KMS-11 (cell line): Measurements from ENCODE around the gene KIF6.
A peak's percentile ranks its signal among the peaks of the same experiment; 100 is the strongest.

Experiments used
- H2AFZ ChIP-seq: fragments of 200-600 bp; sonication (generic); 2 replicates; pipeline ENCODE4 v1.6.1; 2016; ENCODE audit warnings: antibody characterized with exemption, mixed run types, low read depth
- H3K27ac ChIP-seq: fragments of 200-600 bp; sonication (generic); 2 replicates; pipeline ENCODE4 v1.6.1; 2016; ENCODE audit warnings: mild to moderate bottlenecking, mixed run types
- H3K27me3 ChIP-seq: fragments of 200-600 bp; sonication (generic); 2 replicates; pipeline ENCODE4 v1.6.1; 2017; ENCODE audit warnings: mild to moderate bottlenecking, low read depth, mixed run types, moderate library complexity; ENCODE audit not compliant: insufficient read depth
- H3K36me3 ChIP-seq: fragments of 200-600 bp; sonication (generic); 2 replicates; pipeline ENCODE4 v1.6.1; 2017; ENCODE audit warnings: mild to moderate bottlenecking, mixed run types; ENCODE audit not compliant: insufficient read depth
- H3K4me1 ChIP-seq: fragments of 200-600 bp; sonication (generic); 2 replicates; pipeline ENCODE4 v1.6.1; 2016; ENCODE audit warnings: mild to moderate bottlenecking, low read depth, mixed run types; ENCODE audit not compliant: poor library complexity, severe bottlenecking
- H3K4me2 ChIP-seq: fragments of 200-600 bp; sonication (generic); 2 replicates; pipeline ENCODE4 v1.7.0; 2016; ENCODE audit warnings: mild to moderate bottlenecking, mixed run types
- H3K4me3 ChIP-seq: fragments of 200-600 bp; sonication (generic); IDR thresholded peaks from 2 replicates; pipeline ENCODE4 v1.6.1; 2017; ENCODE audit warnings: low read depth, low read length, mixed read lengths; ENCODE audit not compliant: insufficient read depth
- H3K79me2 ChIP-seq: fragments of 200-600 bp; sonication (generic); 2 replicates; pipeline ENCODE4 v1.6.1; 2016; ENCODE audit warnings: low read depth, mixed run types; ENCODE audit not compliant: insufficient read depth
- H3K9ac ChIP-seq: fragments of 200-600 bp; sonication (generic); 2 replicates; pipeline ENCODE4 v1.6.1; 2016; ENCODE audit warnings: mild to moderate bottlenecking, mixed run types
- H4K20me1 ChIP-seq: fragments of 200-600 bp; sonication (generic); 2 replicates; pipeline ENCODE4 v1.6.1; 2016; ENCODE audit warnings: mild to moderate bottlenecking, mixed run types; ENCODE audit not compliant: insufficient read depth
- TF ChIP-seq, protein P1 (sequence below): fragments of 200-600 bp; sonication (generic); conservative IDR thresholded peaks from 2 replicates; pipeline ENCODE4 v1.6.1; 2017; ENCODE audit warnings: low read depth, mild to moderate bottlenecking, antibody characterized with exemption, low read length, moderate library complexity, mixed read lengths

Gene KIF6

DNA sequence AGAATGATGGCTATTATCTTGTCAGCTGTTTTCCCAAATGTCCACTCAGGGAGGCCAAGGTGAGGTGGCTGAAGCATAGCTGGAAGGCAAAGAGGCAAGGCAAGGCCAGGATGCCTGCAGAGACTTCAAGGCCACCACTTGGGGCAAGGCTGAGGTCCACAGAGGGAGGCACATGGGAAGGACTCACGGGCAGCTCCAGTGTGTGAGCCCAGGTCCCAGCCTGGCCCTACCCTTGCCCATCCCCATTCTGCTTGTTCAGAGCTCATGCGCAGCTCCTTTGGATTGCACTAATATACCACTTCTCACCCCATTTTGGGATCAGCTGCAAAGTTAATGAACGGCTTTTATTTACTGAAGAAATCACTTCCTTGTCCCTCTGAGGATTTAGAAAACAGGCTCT, 291.6 kb downstream of the KIF6 start:
- no peaks in the 10 kb centered on the region for H3K27me3 ChIP-seq
- H3K79me2 ChIP-seq: no peaks in the 10 kb centered on the region
- peaks cover 25% of the 10 kb centered on the region for H3K4me1 ChIP-seq
- H4K20me1 ChIP-seq: no peaks in the 10 kb centered on the region
- TF ChIP-seq, protein P1, sequence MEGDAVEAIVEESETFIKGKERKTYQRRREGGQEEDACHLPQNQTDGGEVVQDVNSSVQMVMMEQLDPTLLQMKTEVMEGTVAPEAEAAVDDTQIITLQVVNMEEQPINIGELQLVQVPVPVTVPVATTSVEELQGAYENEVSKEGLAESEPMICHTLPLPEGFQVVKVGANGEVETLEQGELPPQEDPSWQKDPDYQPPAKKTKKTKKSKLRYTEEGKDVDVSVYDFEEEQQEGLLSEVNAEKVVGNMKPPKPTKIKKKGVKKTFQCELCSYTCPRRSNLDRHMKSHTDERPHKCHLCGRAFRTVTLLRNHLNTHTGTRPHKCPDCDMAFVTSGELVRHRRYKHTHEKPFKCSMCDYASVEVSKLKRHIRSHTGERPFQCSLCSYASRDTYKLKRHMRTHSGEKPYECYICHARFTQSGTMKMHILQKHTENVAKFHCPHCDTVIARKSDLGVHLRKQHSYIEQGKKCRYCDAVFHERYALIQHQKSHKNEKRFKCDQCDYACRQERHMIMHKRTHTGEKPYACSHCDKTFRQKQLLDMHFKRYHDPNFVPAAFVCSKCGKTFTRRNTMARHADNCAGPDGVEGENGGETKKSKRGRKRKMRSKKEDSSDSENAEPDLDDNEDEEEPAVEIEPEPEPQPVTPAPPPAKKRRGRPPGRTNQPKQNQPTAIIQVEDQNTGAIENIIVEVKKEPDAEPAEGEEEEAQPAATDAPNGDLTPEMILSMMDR: no peak
- no peak overlapping the region for H3K4me3 ChIP-seq
- no peak overlapping the region for H3K4me2 ChIP-seq
- no peak overlapping the region for H2AFZ ChIP-seq
- H3K9ac ChIP-seq: no peak overlapping the region
- no peak overlapping the region for H3K27ac ChIP-seq
- no peaks in the 10 kb centered on the region for H3K36me3 ChIP-seq

GRCh38 chr6:39432330-39433025, 292.7 kb downstream of the KIF6 start:
- no peak overlapping the region for H3K4me3 ChIP-seq
- no peaks in the 10 kb centered on the region for H4K20me1 ChIP-seq
- no peaks in the 10 kb centered on the region for H3K79me2 ChIP-seq
- TF ChIP-seq, protein P1: no peak
- H3K36me3 ChIP-seq: no peaks in the 10 kb centered on the region
- H3K9ac ChIP-seq: no peak overlapping the region
- H3K4me2 ChIP-seq: no peak overlapping the region
- no peak overlapping the region for H2AFZ ChIP-seq
- H3K27me3 ChIP-seq: no peaks in the 10 kb centered on the region
- no peak overlapping the region for H3K27ac ChIP-seq
- peaks cover 25% of the 10 kb centered on the region for H3K4me1 ChIP-seq

DNA sequence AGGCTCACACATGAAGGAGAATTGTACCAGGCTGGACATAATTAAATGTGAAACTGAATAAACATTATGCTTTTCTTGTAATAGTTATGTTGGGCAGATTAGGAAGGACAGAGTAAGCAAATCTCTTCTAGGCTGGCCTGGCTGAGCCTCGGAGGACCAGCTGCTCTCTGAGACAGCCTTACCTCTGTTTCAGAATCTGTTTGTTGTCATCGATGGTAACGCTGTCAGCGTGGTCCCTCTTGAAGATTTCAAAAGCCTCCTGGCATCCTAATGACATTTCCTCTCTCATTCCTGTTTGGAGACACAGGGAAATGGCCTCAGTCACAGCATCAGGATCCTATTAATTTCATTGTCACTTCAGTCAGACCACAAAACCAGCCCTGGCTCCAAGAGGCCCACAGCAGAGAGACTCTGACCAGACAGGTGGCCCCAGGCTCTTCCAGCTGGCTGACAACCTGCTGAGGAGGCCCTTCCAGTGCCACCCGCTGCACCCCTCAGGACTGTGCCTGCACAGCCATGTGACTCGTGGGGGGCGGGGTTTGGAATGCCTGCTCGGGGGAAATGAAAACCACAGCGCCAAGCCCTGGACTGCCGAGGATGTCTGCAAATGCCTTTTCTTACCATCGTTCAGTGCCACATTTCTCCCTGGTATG, 294.2 kb downstream of the KIF6 start:
- Histone ChIP-seq H3K4me1 (peaks cover 25% of the 10 kb centered on the region), H3K27ac (peak overlapping the region; percentile 49), H3K27me3 (no peaks in the 10 kb centered on the region), H2AFZ (peak overlapping the region; percentile 84), H3K4me3 (no peak overlapping the region), H3K36me3 (no peaks in the 10 kb centered on the region), H4K20me1 (no peaks in the 10 kb centered on the region), H3K9ac (peak overlapping the region; percentile 17; the same call in 1 of the 2 replicates), H3K79me2 (no peaks in the 10 kb centered on the region), H3K4me2 (peak overlapping the region; percentile 95)
- TF ChIP-seq, protein P1: no peak

DNA sequence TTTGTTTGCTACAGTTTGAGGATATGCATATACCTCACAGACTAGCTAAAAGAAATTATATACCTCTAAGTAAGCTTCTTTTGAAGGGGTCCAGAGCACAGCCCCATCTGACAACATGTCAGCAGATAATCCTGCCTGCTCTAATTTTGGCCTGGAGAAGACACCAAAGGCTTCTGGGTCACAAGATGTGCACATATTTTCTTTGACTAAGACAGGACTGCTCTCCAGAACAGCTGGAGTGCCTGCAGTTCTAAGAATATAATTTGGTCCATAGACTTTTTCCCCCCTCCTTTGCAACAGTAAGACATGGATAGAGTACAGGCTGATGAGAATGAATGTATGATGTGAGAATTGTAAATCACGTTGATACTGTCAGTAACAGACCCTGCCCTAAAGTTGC, 294.8 kb downstream of the KIF6 start:
- Histone ChIP-seq H3K4me1 (peaks cover 25% of the 10 kb centered on the region), H3K79me2 (no peaks in the 10 kb centered on the region), H3K27me3 (no peaks in the 10 kb centered on the region), H3K27ac (peak overlapping the region; percentile 49), H3K4me3 (no peak overlapping the region), H3K9ac (peak overlapping the region; percentile 17; the same call in 1 of the 2 replicates), H3K36me3 (no peaks in the 10 kb centered on the region), H4K20me1 (no peaks in the 10 kb centered on the region), H2AFZ (peak overlapping the region; percentile 84), H3K4me2 (peak overlapping the region; percentile 95)
- TF ChIP-seq, protein P1: no peak
